ENCODE measurements around the gene FOXN3. TPM values are rescaled to one million over a fixed set of nuclear protein-coding genes. Genes with fewer than 3 reads are reported as not detected.

Gene FOXN3
- total RNA-seq, 4 donors from 2014 or later = 98.7 to 116 (median 103) TPM

- WGBS, 2 donors = 80 to 81% methylated on average over 7 of the region's 7 CpGs
- TF ChIP-seq CTCF (IDR thresholded peaks at IDR 0.05) = no peak
- no peaks in the 10 kb centered on the region for H3K9me3 ChIP-seq
- DNase-seq (ENCODE audit: low spot score in 2 of 2) = no peak
- no peaks in the 10 kb centered on the region for H3K27me3 ChIP-seq
- no peak overlapping the region for H3K4me3 ChIP-seq
- peaks cover 0 to 36% (median 3%) of the 10 kb centered on the region in 4 donors for H3K4me1 ChIP-seq
- no peak overlapping the region for H3K27ac ChIP-seq
- no peaks in the 10 kb centered on the region for H3K36me3 ChIP-seq
Observed at GRCh38 chr14:89399157-89399556, 17.9 kb downstream of the FOXN3 start.

- Histone ChIP-seq H3K4me3 (no peak overlapping the region), H3K9me3 (no peaks in the 10 kb centered on the region), H3K36me3 (no peaks in the 10 kb centered on the region), H3K4me1 (peaks cover 0 to 37% (median 3%) of the 10 kb centered on the region in 4 donors), H3K27me3 (no peaks in the 10 kb centered on the region), H3K27ac (no peak overlapping the region)
- DNase-seq (ENCODE audit: low spot score in 2 of 2) = no peak
- TF ChIP-seq EP300 (IDR thresholded peaks at IDR 0.05) (no peak), POLR2A (IDR thresholded peaks at IDR 0.05) (no peak), CTCF (IDR thresholded peaks at IDR 0.05) (no peak)
- WGBS, 2 donors = 84 to 87% methylated on average over 3 of the region's 3 CpGs
Observed at GRCh38 chr14:89397569-89398230, 19.3 kb downstream of the FOXN3 start.

- H3K9me3 ChIP-seq = no peaks in the 10 kb centered on the region
- DNase-seq (ENCODE audit: low spot score in 2 of 2) = no peak
- no peaks in the 10 kb centered on the region for H3K27me3 ChIP-seq
- peaks cover 0 to 31% (median 3%) of the 10 kb centered on the region in 4 donors for H3K4me1 ChIP-seq
- 71 to 77% methylated on average over 4 of the region's 4 CpGs for WGBS, 2 donors
- no peak overlapping the region for H3K4me3 ChIP-seq
- TF ChIP-seq CTCF (IDR thresholded peaks at IDR 0.05) (no peak), EP300 (IDR thresholded peaks at IDR 0.05) (no peak), POLR2A (IDR thresholded peaks at IDR 0.05) (no peak)
- no peak overlapping the region for H3K27ac ChIP-seq
- no peaks in the 10 kb centered on the region for H3K36me3 ChIP-seq
Observed at GRCh38 chr14:89394972-89395371, 22.1 kb downstream of the FOXN3 start.

- no peak for DNase-seq (ENCODE audit: low spot score in 2 of 2)
- Histone ChIP-seq H3K4me3 (no peak overlapping the region), H3K27ac (no peak overlapping the region), H3K27me3 (no peaks in the 10 kb centered on the region), H3K36me3 (no peaks in the 10 kb centered on the region), H3K9me3 (no peaks in the 10 kb centered on the region), H3K4me1 (peaks cover 0 to 29% (median 11%) of the 10 kb centered on the region in 4 donors)
- WGBS, 2 donors = 89 to 90% methylated on average over 6 of the region's 6 CpGs
- no peak for TF ChIP-seq CTCF (IDR thresholded peaks at IDR 0.05)
- TF ChIP-seq POLR2A (IDR thresholded peaks at IDR 0.05) = no peak
- no peak for TF ChIP-seq EP300 (IDR thresholded peaks at IDR 0.05)
Observed at GRCh38 chr14:89393222-89393745, 23.7 kb downstream of the FOXN3 start.

GRCh38 chr14:89392181-89392580 lies 24.9 kb downstream of the FOXN3 start:
- H3K27ac ChIP-seq = no peak overlapping the region
- H3K4me3 ChIP-seq = no peak overlapping the region
- H3K27me3 ChIP-seq = no peaks in the 10 kb centered on the region
- H3K36me3 ChIP-seq = no peaks in the 10 kb centered on the region
- H3K4me1 ChIP-seq = peaks cover 0 to 24% (median 11%) of the 10 kb centered on the region in 4 donors
- DNase-seq (ENCODE audit: low spot score in 2 of 2) = no peak
- H3K9me3 ChIP-seq = no peaks in the 10 kb centered on the region
- 67 to 71% methylated on average over 5 of the region's 5 CpGs for WGBS, 2 donors
- no peak for TF ChIP-seq EP300 (IDR thresholded peaks at IDR 0.05)
- no peak for TF ChIP-seq CTCF (IDR thresholded peaks at IDR 0.05)
- no peak for TF ChIP-seq POLR2A (IDR thresholded peaks at IDR 0.05)
